ENCODE measurements around the gene METRNL.

The METRNL gene

GRCh38 chr17:83126275-83126811 is 46.9 kb downstream of the METRNL start:
- H3K27ac ChIP-seq = no peak overlapping the region

DNA sequence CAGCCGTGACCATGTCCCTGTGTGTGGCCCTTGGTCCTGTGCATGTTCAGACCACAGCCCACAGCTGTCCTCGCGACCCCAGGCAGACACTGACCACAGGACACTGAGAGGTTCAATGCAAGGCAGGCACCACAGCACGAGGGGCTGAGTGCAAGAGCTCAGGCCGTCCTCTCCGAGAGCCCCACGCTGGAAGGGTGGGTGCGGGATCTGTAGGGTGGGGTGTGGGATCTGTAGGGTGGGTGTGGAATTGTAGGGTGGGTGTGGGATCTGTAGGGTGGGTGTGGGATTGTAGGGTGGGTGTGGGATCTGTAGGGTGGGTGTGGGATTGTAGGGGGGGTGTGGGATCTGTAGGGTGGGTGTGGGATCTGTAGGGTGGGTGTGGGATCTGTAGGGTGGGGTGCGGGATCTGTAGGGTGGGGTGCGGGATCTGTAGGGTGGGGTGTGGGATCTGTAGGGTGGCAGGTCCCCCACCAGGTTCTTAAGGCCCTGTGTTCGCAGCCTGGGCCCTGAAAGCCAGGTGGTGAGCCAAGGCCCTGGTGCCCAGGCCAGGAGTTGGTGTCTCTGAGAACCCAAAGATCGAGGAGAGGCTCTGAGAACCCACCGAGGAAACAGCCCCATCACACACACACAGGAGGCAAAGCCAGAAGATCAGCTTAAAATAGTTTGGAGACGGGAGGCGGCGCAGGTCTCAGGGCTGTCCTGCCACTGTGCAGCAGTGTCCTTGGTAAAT is 48.2 kb downstream of the METRNL start:
- no peak overlapping the region for H3K27ac ChIP-seq
- TF ChIP-seq ZFX (IDR thresholded peaks at IDR 0.05; ENCODE audit: borderline replicate concordance) = no peak
- TF ChIP-seq, protein P1, sequence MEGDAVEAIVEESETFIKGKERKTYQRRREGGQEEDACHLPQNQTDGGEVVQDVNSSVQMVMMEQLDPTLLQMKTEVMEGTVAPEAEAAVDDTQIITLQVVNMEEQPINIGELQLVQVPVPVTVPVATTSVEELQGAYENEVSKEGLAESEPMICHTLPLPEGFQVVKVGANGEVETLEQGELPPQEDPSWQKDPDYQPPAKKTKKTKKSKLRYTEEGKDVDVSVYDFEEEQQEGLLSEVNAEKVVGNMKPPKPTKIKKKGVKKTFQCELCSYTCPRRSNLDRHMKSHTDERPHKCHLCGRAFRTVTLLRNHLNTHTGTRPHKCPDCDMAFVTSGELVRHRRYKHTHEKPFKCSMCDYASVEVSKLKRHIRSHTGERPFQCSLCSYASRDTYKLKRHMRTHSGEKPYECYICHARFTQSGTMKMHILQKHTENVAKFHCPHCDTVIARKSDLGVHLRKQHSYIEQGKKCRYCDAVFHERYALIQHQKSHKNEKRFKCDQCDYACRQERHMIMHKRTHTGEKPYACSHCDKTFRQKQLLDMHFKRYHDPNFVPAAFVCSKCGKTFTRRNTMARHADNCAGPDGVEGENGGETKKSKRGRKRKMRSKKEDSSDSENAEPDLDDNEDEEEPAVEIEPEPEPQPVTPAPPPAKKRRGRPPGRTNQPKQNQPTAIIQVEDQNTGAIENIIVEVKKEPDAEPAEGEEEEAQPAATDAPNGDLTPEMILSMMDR (IDR thresholded peaks at IDR 0.05) = no peak

More at GRCh38 chr17:83126275-83126811, 46.9 kb downstream of the METRNL start:
- TF ChIP-seq, protein P1 (IDR thresholded peaks at IDR 0.05) = no peak
- TF ChIP-seq ZFX (IDR thresholded peaks at IDR 0.05; ENCODE audit: borderline replicate concordance) = no peak

- TF ChIP-seq, protein P1 (IDR thresholded peaks at IDR 0.05) = no peak
- no peak for TF ChIP-seq ZFX (IDR thresholded peaks at IDR 0.05; ENCODE audit: borderline replicate concordance)
Observed at GRCh38 chr17:83128306-83129240, 49.2 kb downstream of the METRNL start.

DNA sequence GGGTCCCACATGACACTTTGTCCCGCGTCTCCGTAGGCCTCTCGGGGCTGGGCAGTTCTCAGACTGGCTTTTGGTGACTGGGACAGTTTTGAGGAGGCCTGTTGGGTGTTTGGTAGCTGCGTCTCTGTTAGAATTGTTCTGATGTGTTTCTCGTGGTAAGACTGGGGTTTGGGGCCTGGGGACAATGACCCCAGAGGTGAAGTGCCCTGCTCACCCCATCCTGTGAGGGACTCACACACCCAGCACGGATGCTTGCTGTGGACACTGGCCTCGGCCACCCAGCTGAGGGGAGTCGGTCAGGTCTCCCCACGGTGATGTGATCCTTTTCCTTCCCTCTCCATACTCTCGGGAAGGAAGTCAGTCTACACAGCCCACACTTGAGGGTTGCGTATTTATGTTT is 50.3 kb downstream of the METRNL start:
- TF ChIP-seq, protein P1 (IDR thresholded peaks at IDR 0.05) = no peak
- no peak for TF ChIP-seq ZFX (IDR thresholded peaks at IDR 0.05; ENCODE audit: borderline replicate concordance)
- H3K27ac ChIP-seq = no peak overlapping the region

More at GRCh38 chr17:83128306-83129240, 49.2 kb downstream of the METRNL start:
- no peak overlapping the region for H3K27ac ChIP-seq

GRCh38 chr17:83131401-83132011 is 52.1 kb downstream of the METRNL start:
- H3K27ac ChIP-seq = no peak overlapping the region
- no peak for TF ChIP-seq ZFX (IDR thresholded peaks at IDR 0.05; ENCODE audit: borderline replicate concordance)
- TF ChIP-seq, protein P1 (IDR thresholded peaks at IDR 0.05) = no peak

- H3K27ac ChIP-seq = no peak overlapping the region
- TF ChIP-seq ZFX (IDR thresholded peaks at IDR 0.05; ENCODE audit: borderline replicate concordance) = no peak
- TF ChIP-seq, protein P1 (IDR thresholded peaks at IDR 0.05) = no peak
Observed at GRCh38 chr17:83132251-83133081, 53.1 kb downstream of the METRNL start.

Measured in 22Rv1 (cell line).